NCI-H345 treated with DMSO at 0.1 percent for 48 hours (cell line): ENCODE data around the gene FGG.
A peak's percentile ranks its signal among the peaks of the same experiment; 100 is the strongest.

Experiments
- DNase-seq: peaks from one replicate; lab custom pipeline; 2025; ENCODE audit not compliant: unreplicated experiment; lab: John Stamatoyannopoulos, UW

Gene FGG

GRCh38 chr4:154612472-154613414 is at the start of gene FGG:
TSS of gene FGG (minus strand) at chr4:154612656. CDS start at chr4:154612609, 47 bp downstream.
- no peak for DNase-seq

- no peak for DNase-seq
These were observed 47.6 kb upstream of the FGG start for GRCh38 chr4:154660052-154660451.

- no peak for DNase-seq
These were observed 46.4 kb upstream of the FGG start for GRCh38 chr4:154658680-154659405.

GRCh38 chr4:154643493-154643892 is 31.0 kb upstream of the FGG start:
- DNase-seq = no peak

- no peak for DNase-seq
These were observed 30.0 kb upstream of the FGG start for GRCh38 chr4:154642373-154643009.

GRCh38 chr4:154640999-154641398 is 28.5 kb upstream of the FGG start:
- DNase-seq = no peak

GRCh38 chr4:154634058-154634457 is 21.6 kb upstream of the FGG start:
- DNase-seq = no peak

- DNase-seq = no peak
These were observed 19.4 kb upstream of the FGG start for GRCh38 chr4:154631828-154632227.

GRCh38 chr4:154630324-154630723 is 17.9 kb upstream of the FGG start:
- no peak for DNase-seq

- no peak for DNase-seq
These were observed 14.5 kb upstream of the FGG start for GRCh38 chr4:154626793-154627484.

- no peak for DNase-seq
These were observed 13.5 kb upstream of the FGG start for GRCh38 chr4:154625971-154626370.

- no peak for DNase-seq
These were observed 11.5 kb upstream of the FGG start for GRCh38 chr4:154623995-154624394.

GRCh38 chr4:154623436-154623835 is 11.0 kb upstream of the FGG start:
- no peak for DNase-seq

- DNase-seq = no peak
These were observed 10.1 kb upstream of the FGG start for GRCh38 chr4:154622598-154622997.

- DNase-seq = no peak
These were observed 7.7 kb upstream of the FGG start for GRCh38 chr4:154620111-154620510.

GRCh38 chr4:154618708-154619315 is 6.4 kb upstream of the FGG start:
- DNase-seq = peak; percentile 7

GRCh38 chr4:154617820-154618317 is 5.4 kb upstream of the FGG start:
- DNase-seq = no peak

- no peak for DNase-seq
These were observed 4.3 kb upstream of the FGG start for GRCh38 chr4:154616731-154617130.

- DNase-seq = no peak
These were observed 3.8 kb upstream of the FGG start for GRCh38 chr4:154616287-154616686.

GRCh38 chr4:154615211-154615610 is 2.8 kb upstream of the FGG start:
- no peak for DNase-seq
